Measurements from ENCODE around the gene HDAC9. TPM values are rescaled to one million over a fixed set of nuclear protein-coding genes. Genes with fewer than 3 reads are reported as not detected.

Gene HDAC9
- total and polyA plus RNA-seq, 4 donors = 2.2 to 41.0 (median 4.1) TPM

DNA sequence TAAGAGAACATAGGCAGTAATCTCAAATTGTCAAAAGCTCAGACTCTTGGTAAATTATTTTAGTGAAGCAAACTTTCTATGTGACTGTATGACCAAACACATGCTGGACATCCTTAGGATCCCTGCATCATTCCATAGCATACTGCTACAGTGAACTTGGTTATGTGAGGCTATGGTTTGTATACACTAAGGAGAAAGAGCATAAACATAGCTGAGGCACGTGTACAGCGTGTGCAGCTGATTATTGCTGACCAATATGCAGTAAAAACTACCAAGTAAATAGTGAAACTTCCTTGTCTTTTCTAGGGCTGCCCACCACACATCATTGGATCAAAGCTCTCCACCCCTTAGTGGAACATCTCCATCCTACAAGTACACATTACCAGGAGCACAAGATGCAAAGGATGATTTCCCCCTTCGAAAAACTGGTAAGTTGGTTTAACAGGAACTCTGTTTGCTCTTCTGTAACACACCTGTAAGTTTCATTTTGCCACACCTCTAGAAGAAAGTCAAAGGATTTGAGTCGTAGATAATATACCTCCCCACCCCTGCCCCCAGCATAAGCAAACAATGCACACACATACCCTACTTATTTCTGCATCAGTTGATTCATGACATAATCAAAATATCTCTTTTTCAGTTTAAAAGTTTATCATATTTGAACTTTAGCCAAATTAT, 98.2 kb downstream of the HDAC9 start:
- Histone ChIP-seq H3K36me3 (ENCODE audit: control insufficient read depth in 4 of 4, insufficient read depth in 4 of 4, low read length in 4 of 4) (peaks cover 0 to 3% (median 0%) of the 10 kb centered on the region in 4 donors), H3K27ac (ENCODE audit: low read depth in 1 of 2, low read length in 1 of 2) (no peak overlapping the region), H3K9me3 (ENCODE audit: control insufficient read depth in 4 of 4, insufficient read depth in 3 of 4, low read length in 3 of 4) (no peaks in the 10 kb centered on the region), H3K9ac (ENCODE audit: insufficient read depth in 1 of 2, low read length in 2 of 2) (no peak overlapping the region), H3K4me3 (no peak overlapping the region), H3K27me3 (ENCODE audit: control insufficient read depth in 3 of 3, insufficient read depth in 3 of 3, low read length in 2 of 3) (no peaks in the 10 kb centered on the region), H3K4me1 (ENCODE audit: control insufficient read depth in 5 of 5, insufficient read depth in 5 of 5, low read length in 5 of 5) (no peaks in the 10 kb centered on the region)
- ATAC-seq (ENCODE audit: insufficient read depth, low FRiP score) (no peak), DNase-seq (no peak)
- 83 to 93% methylated on average over 4 of the region's 4 CpGs for WGBS, 2 donors
- TF ChIP-seq, protein P1, sequence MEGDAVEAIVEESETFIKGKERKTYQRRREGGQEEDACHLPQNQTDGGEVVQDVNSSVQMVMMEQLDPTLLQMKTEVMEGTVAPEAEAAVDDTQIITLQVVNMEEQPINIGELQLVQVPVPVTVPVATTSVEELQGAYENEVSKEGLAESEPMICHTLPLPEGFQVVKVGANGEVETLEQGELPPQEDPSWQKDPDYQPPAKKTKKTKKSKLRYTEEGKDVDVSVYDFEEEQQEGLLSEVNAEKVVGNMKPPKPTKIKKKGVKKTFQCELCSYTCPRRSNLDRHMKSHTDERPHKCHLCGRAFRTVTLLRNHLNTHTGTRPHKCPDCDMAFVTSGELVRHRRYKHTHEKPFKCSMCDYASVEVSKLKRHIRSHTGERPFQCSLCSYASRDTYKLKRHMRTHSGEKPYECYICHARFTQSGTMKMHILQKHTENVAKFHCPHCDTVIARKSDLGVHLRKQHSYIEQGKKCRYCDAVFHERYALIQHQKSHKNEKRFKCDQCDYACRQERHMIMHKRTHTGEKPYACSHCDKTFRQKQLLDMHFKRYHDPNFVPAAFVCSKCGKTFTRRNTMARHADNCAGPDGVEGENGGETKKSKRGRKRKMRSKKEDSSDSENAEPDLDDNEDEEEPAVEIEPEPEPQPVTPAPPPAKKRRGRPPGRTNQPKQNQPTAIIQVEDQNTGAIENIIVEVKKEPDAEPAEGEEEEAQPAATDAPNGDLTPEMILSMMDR (IDR thresholded peaks at IDR 0.05; ENCODE audit: control extremely low read depth, extremely low read depth) = no peak

DNA sequence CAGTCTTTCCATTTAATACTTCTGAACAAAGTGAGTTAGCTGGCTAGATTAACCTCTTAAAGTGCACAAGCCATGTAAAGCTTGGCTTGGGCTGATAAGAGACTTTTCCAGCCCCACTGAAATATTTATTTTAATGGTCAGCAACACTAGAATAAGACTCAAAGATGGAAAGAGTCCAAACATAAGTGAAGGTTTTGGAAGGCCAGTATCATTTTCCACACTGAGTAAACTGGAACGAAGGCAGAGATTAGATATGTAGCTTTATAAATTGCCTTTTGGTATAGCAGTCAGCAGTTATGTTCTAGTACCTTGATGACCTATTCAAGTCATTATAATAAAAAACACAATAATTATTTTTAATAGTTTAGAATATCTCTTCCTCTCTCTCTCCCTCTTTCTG, 102.2 kb downstream of the HDAC9 start:
- no peak for ATAC-seq (ENCODE audit: insufficient read depth, low FRiP score)
- Histone ChIP-seq H3K4me3 (no peak overlapping the region), H3K27me3 (ENCODE audit: control insufficient read depth in 3 of 3, insufficient read depth in 3 of 3, low read length in 2 of 3) (no peaks in the 10 kb centered on the region), H3K9me3 (ENCODE audit: control insufficient read depth in 4 of 4, insufficient read depth in 3 of 4, low read length in 3 of 4) (peaks cover 0 to 5% (median 2%) of the 10 kb centered on the region in 4 donors), H3K9ac (ENCODE audit: insufficient read depth in 1 of 2, low read length in 2 of 2) (no peak overlapping the region), H3K4me1 (ENCODE audit: control insufficient read depth in 5 of 5, insufficient read depth in 5 of 5, low read length in 5 of 5) (no peaks in the 10 kb centered on the region), H3K27ac (ENCODE audit: low read depth in 1 of 2, low read length in 1 of 2) (no peak overlapping the region), H3K36me3 (ENCODE audit: control insufficient read depth in 4 of 4, insufficient read depth in 4 of 4, low read length in 4 of 4) (peaks cover 0 to 8% (median 0%) of the 10 kb centered on the region in 4 donors)
- DNase-seq = peak in 1 of 3 donors; percentile 13
- TF ChIP-seq, protein P1 (IDR thresholded peaks at IDR 0.05; ENCODE audit: control extremely low read depth, extremely low read depth) = no peak
- 43 to 57% methylated on average over 1 of the region's 1 CpG for WGBS, 2 donors

DNA sequence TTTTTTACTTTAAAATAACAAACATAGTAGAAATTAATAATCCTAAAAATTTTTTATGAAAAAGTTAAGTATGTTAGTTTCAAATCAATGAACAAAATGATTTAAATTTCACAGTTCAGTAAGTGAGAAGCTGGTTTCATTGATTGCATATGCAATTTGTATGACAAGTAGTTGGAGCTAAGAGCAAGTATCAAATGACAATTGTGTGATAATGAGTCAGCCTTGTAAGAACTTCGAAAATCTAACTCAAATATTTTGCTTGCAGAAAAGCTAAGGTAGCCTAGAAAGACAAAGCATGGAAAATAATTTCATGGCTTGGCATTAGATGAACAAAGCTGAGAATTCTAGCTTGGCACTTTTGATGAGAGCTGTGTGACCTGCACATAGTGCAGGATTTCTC, 111.5 kb downstream of the HDAC9 start:
- no peaks in the 10 kb centered on the region for H3K36me3 ChIP-seq (ENCODE audit: control insufficient read depth in 4 of 4, insufficient read depth in 4 of 4, low read length in 4 of 4)
- no peak overlapping the region for H3K4me3 ChIP-seq
- WGBS, 2 donors = 76 to 86% methylated on average over 1 of the region's 1 CpG
- H3K9me3 ChIP-seq (ENCODE audit: control insufficient read depth in 4 of 4, insufficient read depth in 3 of 4, low read length in 3 of 4) = peaks cover 0 to 12% (median 3%) of the 10 kb centered on the region in 4 donors
- ATAC-seq (ENCODE audit: insufficient read depth, low FRiP score) (no peak), DNase-seq (no peak)
- H3K4me1 ChIP-seq (ENCODE audit: control insufficient read depth in 5 of 5, insufficient read depth in 5 of 5, low read length in 5 of 5) = no peaks in the 10 kb centered on the region
- no peak overlapping the region for H3K9ac ChIP-seq (ENCODE audit: insufficient read depth in 1 of 2, low read length in 2 of 2)
- H3K27me3 ChIP-seq (ENCODE audit: control insufficient read depth in 3 of 3, insufficient read depth in 3 of 3, low read length in 2 of 3) = no peaks in the 10 kb centered on the region
- TF ChIP-seq, protein P1 (IDR thresholded peaks at IDR 0.05; ENCODE audit: control extremely low read depth, extremely low read depth) = no peak
- H3K27ac ChIP-seq (ENCODE audit: low read depth in 1 of 2, low read length in 1 of 2) = no peak overlapping the region
